Psoas muscle (tissue), 8 donors: ENCODE results near the gene MDFIC. TPM values are rescaled to one million over a fixed set of nuclear protein-coding genes. Genes with fewer than 3 reads are reported as not detected.

ENCODE experiments used
- ATAC-seq, 4 donors: fragments of 200-7000 bp; cut with Tn5 transposase; one replicate each; pipeline ENCODE4 v1.9.1; 2020; ENCODE audit warnings: moderate library complexity in 3 of 4, mild to moderate bottlenecking in 2 of 4
- DNase-seq, 2 donors: peaks; one replicate each; pipeline ENCODE4 v3.0.0-alpha.2; 2020
- H3K27ac ChIP-seq: fragments of 200-600 bp; one replicate; pipeline ENCODE4 v1.8.0; 2022
- H3K27me3 ChIP-seq, 3 donors: fragments of 200-600 bp in 1 of 3; one replicate each; pipeline versions ENCODE4 v1.6.1 to v1.8.0; 2013 to 2022; ENCODE audit warnings: low read length in 2 of 3, mild to moderate bottlenecking in 2 of 3, moderate library complexity in 1 of 3; ENCODE audit not compliant: insufficient read depth in 3 of 3
- H3K36me3 ChIP-seq, 2 donors: fragments of 200-600 bp in 1 of 2; one replicate each; pipeline versions ENCODE4 v1.6.1 to v1.8.0; 2013 to 2022; ENCODE audit warnings: low read depth in 1 of 2, mild to moderate bottlenecking in 1 of 2, moderate library complexity in 1 of 2; ENCODE audit not compliant: insufficient read depth in 1 of 2
- H3K4me1 ChIP-seq: fragments of 200-600 bp; one replicate; pipeline ENCODE4 v1.8.0; 2022
- H3K4me3 ChIP-seq: fragments of 200-600 bp; one replicate; pipeline ENCODE4 v1.8.0; 2022; ENCODE audit warnings: mild to moderate bottlenecking
- H3K9me3 ChIP-seq: fragments of 200-600 bp; one replicate; pipeline ENCODE4 v1.8.0; 2022
- CTCF ChIP-seq: fragments of 200-600 bp; IDR thresholded peaks from one replicate; pipeline ENCODE4 v1.8.0; 2022; ENCODE audit warnings: antibody characterized with exemption
- WGBS, 3 donors: extraction: QIAGEN DNeasy Blood & Tissue Kit; methylation state at CpG; one replicate each; pipeline versions ENCODE4 v1.1.6 to v1.1.7; 2013; 5-methylcytosine and 5-hydroxymethylcytosine counted together
- intact Hi-C, 2 donors: fragments of 100-400 bp; cut with DNase I; formaldehyde crosslinking; loops; one replicate each; pipeline versions ENCODE4 v1.11.0 to v1.14.2; 2022
- polyA plus RNA-seq, 3 donors: library from polyadenylated mRNA; stranded (reverse); fragments of 200-250 nt; gene quantifications; one replicate each; pipeline ENCODE4 v1.2.3, GENCODE V29; 2013
- total RNA-seq, 4 donors: library from RNA; stranded (reverse); fragmentation: NEBNext Ultra II Directional in 2 of 4; extraction: Animal tissue kit (Norgen Biotek cat#: 25700) in 2 of 4; gene quantifications; one replicate each; pipeline versions ENCODE4 v1.2.1 to v1.2.4, GENCODE V29; 2021 to 2023
- donor health status: healthy with polysubstance abuse.
- donor health status: DM: no; HTN: no; CAD: no; lungs with moderate emphysema.
- donor health status: Bipolar disorder and iron deficiency.
- donor health status: healthy.
- donor health status: DM: yes; HTN: yes; CAD: no.
- donor health status: DM: no; HTN: no; CAD: no.
- donor health status: DM: no; HTN: no; CAD: no.
- donor health status: DM: yes; HTN: yes; CAD: no.

Gene MDFIC
- total and polyA plus RNA-seq, 7 donors: 2.7 to 14.6 (median 7.1) TPM

GRCh38 chr7:114916261-114916892 lies 5.5 kb upstream of the MDFIC start:
- no peak overlapping the region for H3K27ac ChIP-seq
- WGBS, 3 donors: 73 to 81% (median 73%) methylated on average over 6 of the region's 6 CpGs
- H3K27me3 ChIP-seq: no peaks in the 10 kb centered on the region
- TF ChIP-seq CTCF: no peak
- ATAC-seq: no peak
- no peaks in the 10 kb centered on the region for H3K4me1 ChIP-seq
- no peak overlapping the region for H3K4me3 ChIP-seq
- H3K36me3 ChIP-seq: no peaks in the 10 kb centered on the region
- intact Hi-C loops: no loop called here
- no peaks in the 10 kb centered on the region for H3K9me3 ChIP-seq
- DNase-seq: no peak

DNA sequence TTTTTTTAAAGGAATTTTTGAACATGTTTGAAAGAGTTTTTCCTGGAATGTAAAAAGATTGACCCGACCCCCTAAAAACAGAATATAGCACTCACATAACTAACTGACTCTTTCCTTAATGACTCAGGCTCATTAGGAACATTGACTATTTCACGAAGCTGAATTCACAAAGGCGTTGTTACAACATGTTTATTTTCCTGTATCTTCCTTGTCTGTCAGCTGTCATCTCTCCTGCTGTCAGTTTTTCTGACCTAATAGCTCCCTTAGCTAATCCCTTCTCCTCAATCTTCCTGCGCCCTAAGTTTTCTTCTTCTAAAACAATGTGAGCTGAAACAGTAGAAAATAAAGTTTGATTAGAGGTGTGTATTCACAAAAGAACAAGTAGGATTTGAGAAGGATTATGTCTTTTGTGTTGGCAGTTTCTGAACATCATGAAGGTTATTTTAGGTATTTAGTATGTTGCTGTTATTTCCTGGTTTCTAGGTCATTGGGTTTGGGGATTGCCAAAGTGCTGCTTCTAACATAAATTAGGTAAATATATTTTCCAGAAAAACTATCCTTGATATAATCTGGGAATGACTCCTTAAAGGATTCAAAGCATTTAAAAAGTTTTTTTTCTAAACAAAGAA lies 4.6 kb upstream of the MDFIC start:
- no peak for DNase-seq
- no peak for ATAC-seq
- Histone ChIP-seq H3K9me3 (no peaks in the 10 kb centered on the region), H3K4me1 (no peaks in the 10 kb centered on the region), H3K27me3 (no peaks in the 10 kb centered on the region), H3K27ac (no peak overlapping the region), H3K36me3 (no peaks in the 10 kb centered on the region), H3K4me3 (no peak overlapping the region)
- no peak for TF ChIP-seq CTCF
- 70 to 73% (median 70%) methylated on average over 4 of the region's 4 CpGs for WGBS, 3 donors
- intact Hi-C loops: no loop called here

DNA sequence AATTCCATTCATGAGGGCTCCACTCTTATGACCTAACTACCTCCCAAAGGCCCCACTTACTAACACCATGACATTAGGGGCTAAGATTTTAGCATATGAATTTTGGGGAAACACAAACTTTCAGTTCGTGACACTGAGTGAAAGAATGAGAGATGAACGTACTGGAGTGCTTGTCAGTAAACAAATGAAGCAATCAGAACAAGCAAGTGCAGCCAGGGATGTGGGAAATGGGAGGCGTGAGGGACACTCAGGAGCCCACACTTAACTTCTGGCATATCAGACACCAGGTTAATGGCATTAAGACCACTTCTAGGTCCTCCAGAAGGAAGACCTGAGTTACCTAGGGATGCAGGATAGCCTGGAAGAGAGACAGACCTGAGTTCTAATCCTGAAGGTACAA lies 2.3 kb upstream of the MDFIC start:
- no peaks in the 10 kb centered on the region for H3K9me3 ChIP-seq
- DNase-seq (no peak), ATAC-seq (no peak)
- intact Hi-C loops: no loop called here
- WGBS, 3 donors: 90 to 96% (median 91%) methylated on average over 3 of the region's 3 CpGs
- H3K4me3 ChIP-seq: no peak overlapping the region
- H3K27me3 ChIP-seq: no peaks in the 10 kb centered on the region
- TF ChIP-seq CTCF: no peak
- no peak overlapping the region for H3K27ac ChIP-seq
- H3K36me3 ChIP-seq: no peaks in the 10 kb centered on the region
- peaks cover 11% of the 10 kb centered on the region for H3K4me1 ChIP-seq

DNA sequence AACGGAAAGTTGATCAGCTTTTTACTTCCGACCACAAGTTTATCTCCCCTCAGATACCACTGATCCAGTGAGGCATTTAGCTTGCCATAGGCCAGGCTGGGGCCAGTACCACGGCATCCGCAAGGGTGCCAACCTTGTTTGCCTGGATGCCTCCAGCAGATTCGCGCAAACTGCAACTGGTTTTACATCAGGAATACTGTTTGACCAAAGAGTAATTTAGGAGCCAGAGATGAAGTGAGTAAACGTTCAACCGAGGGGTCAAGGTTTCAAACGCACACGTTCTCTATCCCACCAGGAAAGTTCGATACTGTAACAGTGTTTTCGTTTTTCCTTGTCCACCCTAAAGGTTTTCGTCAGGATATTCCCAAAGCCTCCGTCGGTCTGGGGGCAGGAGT lies 266 bp upstream of the MDFIC start:
- no peak for TF ChIP-seq CTCF
- peak; percentile 21 to 65 for DNase-seq
- Histone ChIP-seq H3K27ac (peak overlapping the region; percentile 78), H3K4me3 (peak overlapping the region; percentile 78), H3K36me3 (no peaks in the 10 kb centered on the region), H3K27me3 (no peaks in the 10 kb centered on the region), H3K4me1 (peaks cover 14% of the 10 kb centered on the region), H3K9me3 (no peaks in the 10 kb centered on the region)
- 14 to 25% (median 14%) methylated on average over 15 of the region's 15 CpGs for WGBS, 3 donors
- intact Hi-C loops: loop anchor here in 1 of 2 donors (5.0 kb wide), 1 partner anchor 66 kb away; no protein-coding TSS in a partner anchor
- peak; percentile 54 to 76 (median 68) for ATAC-seq
